Panc1 (cell line): ENCODE data around the gene FAR2. TPM values are rescaled to one million over a fixed set of nuclear protein-coding genes. Genes with fewer than 3 reads are reported as not detected.

Experiments used
- ATAC-seq: fragments of 200-7000 bp; cut with Tn5 transposase; 2 replicates; pipeline ENCODE4 v1.9.1; 2020; ENCODE audit warnings: mild to moderate bottlenecking, moderate library complexity
- BruUV-seq: library from RNA; stranded (reverse); fragments of 400-500 nt; replicated peaks from 2 replicates; lab custom pipeline; 2021; lab: Mats Ljungman, UMichigan
- CTCF ChIA-PET: fragments of 300-600 bp; sonication (Branson Sonifier 250); formaldehyde crosslinking; loops from one replicate; lab custom pipeline; 2022; ENCODE audit warnings: antibody characterized with exemption; lab: Charles Lee
- POLR2A ChIA-PET: fragments of 300-600 bp; sonication (Branson Sonifier 250); formaldehyde crosslinking; loops from one replicate; lab custom pipeline; 2022; ENCODE audit warnings: antibody characterized with exemption; lab: Charles Lee
- DNase-seq: peaks from one replicate; pipeline ENCODE4 v3.0.0-alpha.2; 2010; ENCODE audit warnings: low read depth, low spot score
- H3K27ac ChIP-seq: 2 replicates; pipeline ENCODE4 v1.5.1; 2011; ENCODE audit warnings: mild to moderate bottlenecking, low read length, inconsistent platforms
- H3K27me3 ChIP-seq: fragments of 200-500 bp; sonication (Bioruptor generic); 2 replicates; pipeline ENCODE4 v1.6.0; 2014; ENCODE audit warnings: low read length, inconsistent platforms; ENCODE audit not compliant: control insufficient read depth, insufficient read depth
- H3K36me3 ChIP-seq: fragments of 200-500 bp; sonication (Bioruptor generic); 2 replicates; pipeline ENCODE4 v1.5.1; 2014; ENCODE audit warnings: inconsistent platforms, mild to moderate bottlenecking, low read length, moderate library complexity; ENCODE audit not compliant: control insufficient read depth, insufficient read depth
- H3K4me1 ChIP-seq: 2 replicates; pipeline ENCODE4 v1.5.1; 2011; ENCODE audit warnings: inconsistent platforms, mild to moderate bottlenecking, low read length, moderate library complexity; ENCODE audit not compliant: control insufficient read depth, insufficient read depth
- H3K4me3 ChIP-seq, 2 experiments: 2 replicates each; pipeline ENCODE4 v1.5.1; 2011 to 2012; ENCODE audit warnings: low read depth in 2 of 2, low read length in 2 of 2, mild to moderate bottlenecking in 2 of 2, inconsistent platforms in 1 of 2, moderate library complexity in 1 of 2
- H3K9me3 ChIP-seq: fragments of 200-500 bp; sonication (Bioruptor generic); 2 replicates; pipeline ENCODE4 v1.5.1; 2014; ENCODE audit warnings: low read depth, mild to moderate bottlenecking, inconsistent platforms, low read length, moderate library complexity; ENCODE audit not compliant: control insufficient read depth, insufficient read depth
- POLR2AphosphoS5 ChIP-seq: IDR thresholded peaks from 2 replicates; pipeline ENCODE4 v1.6.1; 2012; ENCODE audit warnings: mild to moderate bottlenecking, low read depth, low read length, moderate library complexity
- SIN3A ChIP-seq: IDR thresholded peaks from 2 replicates; pipeline ENCODE4 v1.6.1; 2012; ENCODE audit warnings: low read depth, mild to moderate bottlenecking, low read length, moderate library complexity, borderline replicate concordance; ENCODE audit not compliant: insufficient read depth
- TCF7L2 ChIP-seq: IDR thresholded peaks from 2 replicates; pipeline ENCODE4 v1.6.1; 2011; ENCODE audit warnings: mild to moderate bottlenecking, low read depth, low read length, inconsistent platforms
- in situ Hi-C: cut with HindIII; loops from 2 replicates; pipeline ENCODE4 v1.10.0; 2016; ENCODE audit warnings: low sequenced_read_pairs, low pct_unique_long_range_greater_than_20kb
- intact Hi-C: fragments of 100-400 bp; cut with micrococcal nuclease; formaldehyde crosslinking; loops from one replicate; pipeline ENCODE4 v1.10.0; 2022; ENCODE audit not compliant: unreplicated experiment
- total RNA-seq: library from RNA; stranded (reverse); gene quantifications from one replicate; pipeline ENCODE4 v1.2.1, GENCODE V29; 2021; ENCODE audit not compliant: unreplicated experiment
- TF ChIP-seq, protein P1 (sequence below): fragments of 450-650 bp; IDR thresholded peaks from 2 replicates; pipeline ENCODE4 v1.5.1; 2017; ENCODE audit warnings: mild to moderate bottlenecking
- TF ChIP-seq, protein P2 (sequence below), 2 experiments: IDR thresholded peaks; 2 replicates each; pipeline ENCODE4 v1.6.1; 2011 to 2012; ENCODE audit warnings: low read depth in 2 of 2, control low read depth in 1 of 2, low read length in 1 of 2, mild to moderate bottlenecking in 1 of 2, moderate library complexity in 1 of 2; ENCODE audit not compliant: insufficient read depth in 1 of 2

The FAR2 gene
- total RNA-seq, 1 experiment from 2014 or later, result 6.2 TPM

DNA sequence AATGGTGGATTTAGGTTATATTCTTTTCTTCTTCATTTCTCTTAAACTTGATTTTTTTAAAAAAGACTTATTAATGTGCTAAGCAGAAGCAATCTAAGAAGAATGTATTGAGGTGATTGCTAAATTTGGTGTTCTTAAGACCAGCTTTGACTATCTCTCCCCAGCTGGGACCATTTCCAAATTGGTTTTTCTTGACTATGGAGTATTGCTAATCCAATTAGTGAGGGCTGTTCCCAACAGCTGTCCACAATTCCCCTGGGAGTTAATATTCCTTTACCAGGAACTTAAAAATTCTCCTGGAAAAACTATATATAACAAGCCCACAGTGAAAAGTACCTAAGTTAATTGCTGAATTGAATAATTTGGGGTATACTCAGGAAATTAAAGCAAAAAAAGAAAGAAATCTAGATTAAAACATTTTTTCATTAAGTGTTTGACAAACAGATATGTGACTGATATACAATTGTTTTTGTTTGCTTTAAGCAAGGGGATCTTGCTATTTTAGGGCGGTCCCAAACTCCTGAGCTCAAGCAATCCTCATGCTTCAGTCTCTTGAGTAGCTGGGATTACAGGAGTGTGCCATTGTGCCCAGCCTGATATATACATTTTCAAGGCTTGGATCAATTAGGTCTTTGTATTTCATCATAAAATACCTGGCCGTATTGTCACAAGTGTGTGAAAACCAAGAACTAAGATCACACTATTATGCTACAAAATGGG, 105.0 kb downstream of the FAR2 start:
- ATAC-seq (no peak), DNase-seq (no peak)
- H3K36me3 ChIP-seq, result no peaks in the 10 kb centered on the region
- no peak overlapping the region for H3K4me3 ChIP-seq
- ChIA-PET POLR2A (no interaction called here), CTCF (no interaction called here)
- TF ChIP-seq SIN3A, result no peak
- TF ChIP-seq, protein P1, sequence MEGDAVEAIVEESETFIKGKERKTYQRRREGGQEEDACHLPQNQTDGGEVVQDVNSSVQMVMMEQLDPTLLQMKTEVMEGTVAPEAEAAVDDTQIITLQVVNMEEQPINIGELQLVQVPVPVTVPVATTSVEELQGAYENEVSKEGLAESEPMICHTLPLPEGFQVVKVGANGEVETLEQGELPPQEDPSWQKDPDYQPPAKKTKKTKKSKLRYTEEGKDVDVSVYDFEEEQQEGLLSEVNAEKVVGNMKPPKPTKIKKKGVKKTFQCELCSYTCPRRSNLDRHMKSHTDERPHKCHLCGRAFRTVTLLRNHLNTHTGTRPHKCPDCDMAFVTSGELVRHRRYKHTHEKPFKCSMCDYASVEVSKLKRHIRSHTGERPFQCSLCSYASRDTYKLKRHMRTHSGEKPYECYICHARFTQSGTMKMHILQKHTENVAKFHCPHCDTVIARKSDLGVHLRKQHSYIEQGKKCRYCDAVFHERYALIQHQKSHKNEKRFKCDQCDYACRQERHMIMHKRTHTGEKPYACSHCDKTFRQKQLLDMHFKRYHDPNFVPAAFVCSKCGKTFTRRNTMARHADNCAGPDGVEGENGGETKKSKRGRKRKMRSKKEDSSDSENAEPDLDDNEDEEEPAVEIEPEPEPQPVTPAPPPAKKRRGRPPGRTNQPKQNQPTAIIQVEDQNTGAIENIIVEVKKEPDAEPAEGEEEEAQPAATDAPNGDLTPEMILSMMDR, result no peak
- TF ChIP-seq TCF7L2, result no peak
- TF ChIP-seq POLR2AphosphoS5, result no peak
- TF ChIP-seq, protein P2, sequence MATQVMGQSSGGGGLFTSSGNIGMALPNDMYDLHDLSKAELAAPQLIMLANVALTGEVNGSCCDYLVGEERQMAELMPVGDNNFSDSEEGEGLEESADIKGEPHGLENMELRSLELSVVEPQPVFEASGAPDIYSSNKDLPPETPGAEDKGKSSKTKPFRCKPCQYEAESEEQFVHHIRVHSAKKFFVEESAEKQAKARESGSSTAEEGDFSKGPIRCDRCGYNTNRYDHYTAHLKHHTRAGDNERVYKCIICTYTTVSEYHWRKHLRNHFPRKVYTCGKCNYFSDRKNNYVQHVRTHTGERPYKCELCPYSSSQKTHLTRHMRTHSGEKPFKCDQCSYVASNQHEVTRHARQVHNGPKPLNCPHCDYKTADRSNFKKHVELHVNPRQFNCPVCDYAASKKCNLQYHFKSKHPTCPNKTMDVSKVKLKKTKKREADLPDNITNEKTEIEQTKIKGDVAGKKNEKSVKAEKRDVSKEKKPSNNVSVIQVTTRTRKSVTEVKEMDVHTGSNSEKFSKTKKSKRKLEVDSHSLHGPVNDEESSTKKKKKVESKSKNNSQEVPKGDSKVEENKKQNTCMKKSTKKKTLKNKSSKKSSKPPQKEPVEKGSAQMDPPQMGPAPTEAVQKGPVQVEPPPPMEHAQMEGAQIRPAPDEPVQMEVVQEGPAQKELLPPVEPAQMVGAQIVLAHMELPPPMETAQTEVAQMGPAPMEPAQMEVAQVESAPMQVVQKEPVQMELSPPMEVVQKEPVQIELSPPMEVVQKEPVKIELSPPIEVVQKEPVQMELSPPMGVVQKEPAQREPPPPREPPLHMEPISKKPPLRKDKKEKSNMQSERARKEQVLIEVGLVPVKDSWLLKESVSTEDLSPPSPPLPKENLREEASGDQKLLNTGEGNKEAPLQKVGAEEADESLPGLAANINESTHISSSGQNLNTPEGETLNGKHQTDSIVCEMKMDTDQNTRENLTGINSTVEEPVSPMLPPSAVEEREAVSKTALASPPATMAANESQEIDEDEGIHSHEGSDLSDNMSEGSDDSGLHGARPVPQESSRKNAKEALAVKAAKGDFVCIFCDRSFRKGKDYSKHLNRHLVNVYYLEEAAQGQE (IDR thresholded peaks at IDR 0.05; ENCODE audit: insufficient read depth in 1 of 2, low read depth in 2 of 2, low read length in 1 of 2), result no peak
- H3K27me3 ChIP-seq, result no peaks in the 10 kb centered on the region
- no peaks in the 10 kb centered on the region for H3K4me1 ChIP-seq
- intact Hi-C loops (no loop called here), in situ Hi-C loops (no loop called here)
- no peaks in the 10 kb centered on the region for H3K9me3 ChIP-seq
- no peak overlapping the region for H3K27ac ChIP-seq
- no TSS peak for BruUV-seq

DNA sequence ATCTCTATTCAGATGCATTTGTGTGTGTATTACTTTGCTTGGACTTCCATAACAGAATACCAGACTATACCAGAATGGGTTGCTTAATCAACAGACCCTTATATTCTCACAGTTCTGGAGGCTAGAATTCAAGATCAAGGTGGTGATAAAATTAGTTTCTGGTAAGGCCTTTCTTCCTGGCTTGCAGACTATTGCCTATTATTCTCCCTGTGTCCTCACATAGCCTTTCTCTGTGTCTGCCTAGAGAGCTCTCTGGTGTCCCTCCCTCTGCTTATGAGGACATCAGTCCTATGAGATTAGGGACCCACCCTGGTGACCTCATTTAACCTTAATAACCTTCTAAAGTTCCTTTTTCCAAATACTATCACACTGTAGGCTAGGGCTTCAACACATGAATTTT, 106.0 kb downstream of the FAR2 start:
- no peak overlapping the region for H3K4me3 ChIP-seq

More for the DNA sequence above, 106.0 kb downstream of the FAR2 start:
- no TSS peak for BruUV-seq
- in situ Hi-C loops, result no loop called here
- Histone ChIP-seq H3K27me3 (no peaks in the 10 kb centered on the region), H3K9me3 (no peaks in the 10 kb centered on the region), H3K4me1 (no peaks in the 10 kb centered on the region), H3K36me3 (no peaks in the 10 kb centered on the region), H3K27ac (no peak overlapping the region)
- ATAC-seq (no peak), DNase-seq (no peak)
- intact Hi-C loops, result no loop called here
- ChIA-PET POLR2A (no interaction called here), CTCF (no interaction called here)
- TF ChIP-seq POLR2AphosphoS5, result no peak
- no peak for TF ChIP-seq SIN3A
- TF ChIP-seq, protein P1, result no peak
- TF ChIP-seq, protein P2 (IDR thresholded peaks at IDR 0.05; ENCODE audit: insufficient read depth in 1 of 2, low read depth in 2 of 2, low read length in 1 of 2), result no peak
